GM18870 (cell line): ENCODE data around the gene ACER3.
"Not testable (repeated sequence)": the region's sequence is repeated elsewhere in the genome, so short reads cannot be mapped to it uniquely, and the experiment has no call there.

ENCODE experiments used
- ATAC-seq: cut with Tn5 transposase; IDR thresholded peaks from one replicate; pipeline ENCODE4 v1.9.1; 2021; ENCODE audit warnings: moderate library complexity; ENCODE audit not compliant: unreplicated experiment

ACER3 gene

GRCh38 chr11:76919467-76919866, 58.7 kb downstream of the ACER3 start:
- no peak for ATAC-seq

GRCh38 chr11:76919887-76920746, 59.4 kb downstream of the ACER3 start:
- no peak for ATAC-seq

GRCh38 chr11:76927160-76927559, 66.4 kb downstream of the ACER3 start:
- ATAC-seq, result no peak

GRCh38 chr11:76935042-76935441, 74.3 kb downstream of the ACER3 start:
- no peak for ATAC-seq

- no peak for ATAC-seq
Observed at GRCh38 chr11:76939219-76939631, 78.5 kb downstream of the ACER3 start.

DNA sequence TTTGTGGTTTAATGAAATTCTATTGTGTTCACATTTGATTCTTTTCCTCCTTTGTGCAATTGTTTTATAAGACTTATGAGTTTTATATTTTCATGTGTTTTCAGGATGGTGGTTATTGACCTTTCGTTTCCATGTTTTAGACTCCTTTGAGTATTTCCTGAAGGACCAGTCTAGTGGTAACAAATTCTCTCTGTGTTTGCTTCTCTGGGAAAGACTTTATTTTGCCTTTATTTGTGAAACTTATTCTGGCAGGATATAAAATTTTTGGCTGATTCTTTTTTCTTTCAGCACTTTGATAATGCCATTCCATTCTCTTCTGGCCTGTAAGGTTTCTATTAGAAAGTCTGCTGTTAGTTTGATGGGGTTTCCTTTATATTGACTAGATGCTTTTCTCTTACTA, 83.5 kb downstream of the ACER3 start:
- ATAC-seq, result no peak

DNA sequence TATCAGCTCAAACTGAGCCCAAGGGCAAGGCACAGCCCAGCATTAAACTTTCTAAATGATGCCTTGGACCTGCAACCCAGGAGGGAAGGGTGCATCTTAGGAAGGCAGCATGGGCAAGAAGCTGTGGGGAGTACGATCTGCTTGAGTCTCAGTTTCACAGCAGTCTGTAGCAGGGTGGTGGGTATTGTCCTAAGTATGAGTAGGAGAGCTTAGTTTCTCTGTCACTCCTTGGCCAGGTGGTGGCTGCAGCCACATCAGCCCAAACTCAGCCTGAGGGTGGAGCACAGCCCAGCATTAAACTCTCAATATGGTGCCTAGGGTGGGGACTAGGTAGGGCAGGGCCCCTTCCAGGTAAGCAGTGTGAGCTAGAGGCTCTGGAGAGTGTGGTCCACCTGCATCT, 85.5 kb downstream of the ACER3 start:
- no peak for ATAC-seq

GRCh38 chr11:76947190-76947589, 86.5 kb downstream of the ACER3 start:
- no peak for ATAC-seq

DNA sequence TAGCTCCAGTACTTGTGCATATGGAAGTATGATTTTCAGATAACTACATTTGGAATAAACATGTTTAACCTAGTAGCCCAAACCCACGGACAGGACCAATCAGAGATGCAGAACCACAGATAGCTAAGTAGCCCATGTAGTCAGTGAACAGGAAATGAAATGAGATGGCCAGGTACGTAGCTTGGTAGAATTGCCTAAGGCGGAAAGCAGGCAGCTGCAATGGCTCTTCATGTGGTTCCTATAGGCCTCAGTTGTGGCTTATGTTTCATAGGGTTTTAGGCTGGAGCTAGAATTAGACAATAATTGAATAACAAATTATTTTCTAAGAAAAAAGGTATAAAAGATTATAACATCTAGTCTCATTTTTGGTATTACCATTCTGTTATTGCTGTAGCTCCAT, 87.1 kb downstream of the ACER3 start:
- ATAC-seq, result no peak

DNA sequence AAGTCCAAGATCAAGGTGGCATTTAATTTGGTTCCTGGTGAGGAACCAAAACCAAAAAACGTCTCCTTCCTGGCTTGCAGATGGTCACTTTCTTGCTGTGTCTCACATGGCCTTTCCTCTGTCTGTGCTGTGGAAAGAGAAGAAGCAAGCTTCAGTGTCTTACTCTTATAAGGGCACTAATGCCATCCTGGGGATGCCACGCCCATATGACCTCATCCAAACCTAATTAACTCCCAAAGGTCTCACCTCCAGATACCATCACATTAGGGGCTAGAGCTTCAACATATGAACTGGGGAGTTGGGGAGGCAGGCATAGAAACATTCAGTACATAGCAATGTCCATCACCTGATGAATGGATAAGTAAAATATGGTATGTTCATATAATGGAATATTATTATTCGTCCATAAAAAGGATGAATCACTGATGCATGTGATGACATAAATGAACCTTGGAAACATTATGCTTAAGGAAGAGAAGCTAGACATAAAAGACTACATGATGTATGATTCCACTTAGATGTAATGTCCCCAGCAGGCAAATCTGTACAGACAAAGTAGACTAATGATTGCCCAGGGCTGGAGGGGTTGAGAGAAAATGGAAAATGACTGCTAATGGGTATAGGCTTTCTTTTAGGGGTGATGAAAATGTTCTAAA, 94.9 kb downstream of the ACER3 start:
- no peak for ATAC-seq

DNA sequence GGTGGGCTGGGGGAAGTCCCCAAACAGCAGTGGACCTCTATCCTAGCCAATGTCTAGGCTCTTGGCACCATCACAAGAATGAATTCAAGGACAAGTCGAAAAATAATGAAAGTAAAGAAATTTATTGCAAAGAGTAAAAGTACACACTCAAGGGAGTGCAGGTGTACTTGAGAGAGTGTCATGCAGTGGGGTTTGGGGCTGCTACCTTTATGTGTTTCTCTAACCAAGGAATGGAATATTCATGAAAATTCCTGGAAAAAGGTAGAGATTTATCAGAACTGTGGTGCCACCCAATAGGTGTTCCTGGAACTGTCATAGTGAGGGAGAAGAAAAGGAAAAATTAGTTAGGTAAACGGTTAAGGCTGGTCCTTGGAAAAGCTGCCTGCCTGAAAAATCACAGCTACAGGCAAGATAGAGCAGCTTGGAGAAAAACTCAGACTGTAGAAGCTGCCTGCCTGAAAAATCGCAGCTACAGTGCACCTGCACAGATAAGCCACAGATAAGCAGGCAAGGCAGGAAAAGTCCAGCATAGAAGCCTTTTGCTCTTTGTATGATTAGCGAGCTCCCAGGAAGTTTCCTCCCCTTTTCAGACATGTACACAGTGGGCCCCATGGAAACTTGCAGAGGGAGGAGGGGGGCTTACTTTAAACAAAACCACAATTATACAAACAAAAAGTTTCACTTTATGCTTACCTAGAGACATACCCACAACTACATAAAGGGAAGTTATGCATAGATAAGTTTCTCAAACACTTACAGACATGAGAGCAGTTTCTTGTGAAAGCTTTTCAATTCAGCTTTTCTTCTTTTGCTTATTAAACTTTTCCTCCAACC, 102.1 kb downstream of the ACER3 start:
- peak; percentile 69 for ATAC-seq

DNA sequence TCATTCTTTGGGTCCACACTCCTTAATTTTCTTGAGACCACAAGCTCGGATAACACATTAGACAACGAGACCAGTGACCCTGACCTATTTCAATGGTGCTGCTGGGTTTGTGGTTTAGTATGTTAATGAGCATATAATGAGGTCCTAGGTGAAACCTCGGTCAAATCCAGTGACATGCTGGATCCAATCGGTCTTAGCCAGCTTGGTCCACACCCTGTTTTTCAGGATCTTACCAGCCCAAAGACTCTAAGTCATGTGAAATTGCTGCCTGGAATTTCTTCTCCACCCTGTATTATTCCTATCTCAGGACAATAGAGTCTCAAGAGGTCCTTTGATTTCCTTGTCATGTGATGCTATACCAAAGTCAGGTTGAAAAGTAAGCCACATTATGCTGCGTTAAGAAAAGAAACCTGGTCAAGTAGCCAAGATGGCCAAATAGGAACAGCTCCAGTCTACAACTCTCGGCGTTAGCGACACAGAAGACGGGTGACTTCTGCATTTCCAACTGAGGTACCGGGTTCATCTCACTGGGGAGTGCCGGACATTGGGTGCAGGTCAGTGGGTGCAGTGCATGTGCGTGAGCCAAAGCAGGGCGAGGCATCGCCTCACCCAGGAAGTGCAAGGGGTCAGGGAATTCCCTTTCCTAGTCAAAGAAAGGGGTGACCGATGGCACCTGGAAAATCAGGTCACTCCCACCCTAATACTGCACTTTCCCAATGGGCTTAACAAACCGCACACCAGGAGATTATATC, 102.9 kb downstream of the ACER3 start:
- not testable (repeated sequence) for ATAC-seq

DNA sequence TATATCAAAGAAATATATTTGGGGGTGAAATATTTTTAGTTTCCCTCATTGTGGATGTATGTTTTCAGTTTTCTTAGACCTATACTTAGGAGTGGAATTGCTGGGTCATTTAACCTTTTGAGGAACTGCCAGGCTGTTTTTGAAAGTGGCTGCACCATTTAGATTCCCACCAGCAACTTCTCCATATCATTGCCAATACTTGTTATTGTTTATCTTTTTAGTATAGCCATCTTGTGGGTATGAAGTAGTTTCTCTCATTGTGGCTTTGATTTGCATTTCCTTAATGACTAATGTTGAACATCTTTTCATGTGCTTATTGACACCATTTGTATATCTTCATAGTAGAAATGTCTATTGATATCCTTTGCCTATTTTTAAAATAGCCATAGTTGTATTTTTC, 111.3 kb downstream of the ACER3 start:
- no peak for ATAC-seq

DNA sequence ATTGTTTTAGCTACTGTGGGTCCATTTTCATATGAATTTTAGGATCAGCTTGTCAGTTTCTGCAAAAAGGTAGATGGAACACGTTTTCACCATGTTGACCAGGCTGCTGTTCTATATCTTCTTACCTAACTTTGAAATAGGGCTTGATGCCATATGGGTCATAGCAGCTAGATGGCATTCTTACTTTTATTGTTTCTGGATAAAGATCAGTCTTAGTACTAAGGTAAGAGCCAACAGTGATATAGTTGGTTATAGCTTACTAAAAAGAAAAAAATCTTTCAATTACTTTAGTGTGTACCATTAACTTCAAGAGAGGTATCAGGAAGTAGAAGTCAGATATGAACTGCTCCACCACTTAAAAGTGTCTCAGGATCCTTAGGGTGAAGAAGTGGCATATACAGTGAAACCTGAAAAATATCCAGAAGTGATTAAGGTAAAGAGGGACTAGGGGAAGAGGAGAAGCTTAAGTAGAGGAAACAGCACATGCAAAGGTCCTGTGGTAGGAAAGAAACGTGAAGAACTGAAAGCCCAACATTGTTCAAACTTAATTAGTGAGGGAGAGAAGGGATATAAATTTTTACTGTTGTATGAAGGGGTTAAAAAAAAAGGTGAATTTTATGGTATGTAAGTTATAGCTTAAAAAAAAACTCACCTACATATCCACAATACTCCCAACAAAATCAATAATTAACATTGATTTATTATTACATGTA, 113.6 kb downstream of the ACER3 start:
- ATAC-seq, result no peak

DNA sequence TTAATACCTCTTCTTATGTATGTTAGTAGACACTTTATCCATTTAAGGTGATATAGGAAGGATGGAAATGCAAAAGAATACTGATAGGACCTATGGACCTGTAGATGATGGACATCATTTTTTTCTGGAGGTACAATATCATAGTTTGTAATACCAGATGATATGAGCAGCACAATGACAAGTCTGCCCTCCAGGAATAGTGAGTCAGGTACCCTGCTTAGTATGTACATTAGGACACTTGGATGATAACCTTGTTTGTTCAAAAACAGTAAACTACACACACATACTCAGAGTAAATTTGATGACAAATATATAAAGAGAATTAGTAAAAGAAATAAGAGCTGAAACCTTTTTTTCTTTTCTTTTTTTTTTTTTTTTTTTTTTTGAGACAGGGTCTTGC, 114.8 kb downstream of the ACER3 start:
- no peak for ATAC-seq

DNA sequence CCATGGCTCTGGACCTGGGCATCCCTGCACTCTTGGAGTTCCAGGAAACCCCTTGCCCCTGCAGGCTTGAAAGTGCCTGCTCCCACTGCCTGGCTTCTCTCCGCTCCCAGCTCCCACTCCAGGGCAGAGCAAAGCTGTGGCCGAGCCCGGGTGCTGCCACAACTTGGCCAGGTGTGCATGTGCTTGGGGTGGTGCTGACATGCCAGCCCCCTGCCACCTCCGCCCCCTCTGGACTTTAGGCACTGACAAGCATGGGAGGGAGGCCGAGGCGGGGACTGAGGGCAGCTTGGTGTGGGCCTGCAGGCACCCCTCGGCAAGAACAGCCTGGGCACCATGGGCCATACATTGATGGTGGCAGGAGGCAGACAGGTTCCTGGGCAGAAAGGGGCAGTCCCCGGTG, 117.1 kb downstream of the ACER3 start:
- no peak for ATAC-seq

GRCh38 chr11:76978239-76978638, 117.5 kb downstream of the ACER3 start:
- ATAC-seq, result no peak

DNA sequence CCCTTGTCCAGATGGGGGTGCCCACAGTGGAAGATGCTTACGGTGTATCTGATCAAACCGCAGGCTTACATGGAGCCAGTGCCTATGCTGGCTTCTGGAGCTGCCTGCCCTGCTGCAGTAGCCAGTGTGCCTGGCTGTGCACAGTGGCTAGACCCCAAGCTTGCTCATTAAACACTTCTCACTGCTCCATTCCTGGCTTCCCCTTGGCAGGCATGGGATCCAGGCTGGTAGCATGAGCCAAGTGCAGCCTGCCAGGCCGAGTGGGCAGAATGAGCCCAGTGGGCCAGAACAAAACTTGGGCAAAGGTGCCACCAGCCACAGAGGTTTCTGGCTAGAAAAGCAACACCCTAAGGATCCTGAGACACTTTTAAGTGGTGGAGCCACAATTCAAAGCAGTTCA, 118.1 kb downstream of the ACER3 start:
- no peak for ATAC-seq

- no peak for ATAC-seq
Observed at GRCh38 chr11:76980196-76980595, 119.5 kb downstream of the ACER3 start.

DNA sequence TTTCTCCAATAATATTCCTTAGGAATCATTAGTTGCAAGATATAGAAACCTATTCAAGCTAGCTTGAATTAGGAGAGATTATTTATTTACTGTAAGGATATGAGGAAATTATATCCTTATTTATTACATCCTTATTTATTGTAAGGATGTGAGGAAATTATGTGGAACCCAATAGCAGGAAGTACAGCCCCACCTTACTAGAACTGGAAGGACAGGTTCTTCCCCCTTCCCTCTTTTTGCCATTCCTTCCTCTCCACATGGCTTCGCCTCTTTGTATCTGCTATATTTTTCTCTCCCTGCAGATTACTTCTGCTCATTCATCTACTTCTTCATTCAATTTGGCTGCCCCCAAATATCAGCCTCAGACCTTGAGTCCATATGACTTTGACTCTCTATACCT, 124.0 kb downstream of the ACER3 start:
- no peak for ATAC-seq
